HEK293T (cell line): ENCODE results near the gene ALDOA.

Experiments
- ELF4 ChIP-seq: fragments of 450-650 bp; IDR thresholded peaks from 2 replicates; pipeline ENCODE4 v1.6.1; 2017; ENCODE audit warnings: antibody characterized with exemption
- FOXA1 ChIP-seq: fragments of 450-650 bp; IDR thresholded peaks from 2 replicates; pipeline ENCODE4 v1.6.1; 2016; ENCODE audit warnings: mild to moderate bottlenecking
- FOXK2 ChIP-seq: fragments of 450-650 bp; IDR thresholded peaks from 2 replicates; pipeline ENCODE4 v1.6.1; 2016; ENCODE audit warnings: mild to moderate bottlenecking
- FOXM1 ChIP-seq: fragments of 450-650 bp; IDR thresholded peaks from 2 replicates; pipeline ENCODE4 v1.6.1; 2017; ENCODE audit warnings: mild to moderate bottlenecking, borderline replicate concordance
- L3MBTL2 ChIP-seq: fragments of 450-650 bp; conservative IDR thresholded peaks from 2 replicates; pipeline ENCODE4 v1.6.1; 2016; ENCODE audit warnings: mild to moderate bottlenecking
- NFRKB ChIP-seq: fragments of 450-650 bp; IDR thresholded peaks from 2 replicates; pipeline ENCODE4 v1.6.1; 2016; ENCODE audit warnings: mild to moderate bottlenecking, moderate library complexity
- SP1 ChIP-seq: fragments of 450-650 bp; IDR thresholded peaks from 2 replicates; pipeline ENCODE4 v1.6.1; 2017
- SUZ12 ChIP-seq: fragments of 450-650 bp; IDR thresholded peaks from 2 replicates; pipeline ENCODE4 v1.6.1; 2016; ENCODE audit warnings: mild to moderate bottlenecking
- TARDBP ChIP-seq: fragments of 450-650 bp; IDR thresholded peaks from 2 replicates; pipeline ENCODE4 v1.6.1; 2016
- ZNF384 ChIP-seq: fragments of 450-650 bp; IDR thresholded peaks from 2 replicates; pipeline ENCODE4 v1.6.1; 2016

- TF ChIP-seq FOXA1 (no peak), FOXK2 (no peak), ZNF384 (no peak), SUZ12 (no peak), FOXM1 (no peak), SP1 (no peak), TARDBP (no peak), NFRKB (no peak), ELF4 (no peak), L3MBTL2 (no peak)
Measured at GRCh38 chr16:30094541-30095165, 29.1 kb downstream of the ALDOA start.
